ENCODE measurements around the gene KCNJ4.

KCNJ4 gene

GRCh38 chr22:38455076-38455529 lies at the start of gene KCNJ4:
Gene KCNJ4, minus strand, starts transcription at chr22:38455199. Its CDS starts 27,067 bp downstream, at chr22:38428132.
- no peak for DNase-seq

- no peak for DNase-seq
Measured at GRCh38 chr22:38503021-38503420, 48.0 kb upstream of the KCNJ4 start.

- DNase-seq: no peak
Measured at GRCh38 chr22:38501797-38502672, 47.0 kb upstream of the KCNJ4 start.

GRCh38 chr22:38497869-38498268 lies 42.9 kb upstream of the KCNJ4 start:
- no peak for DNase-seq

GRCh38 chr22:38494939-38495338 lies 39.9 kb upstream of the KCNJ4 start:
- DNase-seq: no peak

GRCh38 chr22:38494498-38494897 lies 39.5 kb upstream of the KCNJ4 start:
- DNase-seq: no peak

GRCh38 chr22:38491707-38492348 lies 36.8 kb upstream of the KCNJ4 start:
- DNase-seq: no peak

- DNase-seq: no peak
Measured at GRCh38 chr22:38490915-38491314, 35.9 kb upstream of the KCNJ4 start.

GRCh38 chr22:38490475-38490874 lies 35.5 kb upstream of the KCNJ4 start:
- no peak for DNase-seq

GRCh38 chr22:38489561-38490145 lies 34.7 kb upstream of the KCNJ4 start:
- no peak for DNase-seq

GRCh38 chr22:38489142-38489541 lies 34.1 kb upstream of the KCNJ4 start:
- DNase-seq: no peak

GRCh38 chr22:38487946-38488345 lies 32.9 kb upstream of the KCNJ4 start:
- DNase-seq: no peak

GRCh38 chr22:38485783-38486182 lies 30.8 kb upstream of the KCNJ4 start:
- DNase-seq: no peak

- no peak for DNase-seq
Measured at GRCh38 chr22:38484244-38484643, 29.2 kb upstream of the KCNJ4 start.

- DNase-seq: no peak
Measured at GRCh38 chr22:38482662-38483308, 27.8 kb upstream of the KCNJ4 start.

- DNase-seq: no peak
Measured at GRCh38 chr22:38481871-38482332, 26.9 kb upstream of the KCNJ4 start.

GRCh38 chr22:38481162-38481870 lies 26.3 kb upstream of the KCNJ4 start:
- DNase-seq: no peak

GRCh38 chr22:38479096-38479837 lies 24.3 kb upstream of the KCNJ4 start:
- no peak for DNase-seq

- no peak for DNase-seq
Measured at GRCh38 chr22:38477585-38477984, 22.6 kb upstream of the KCNJ4 start.

GRCh38 chr22:38474003-38474607 lies 19.1 kb upstream of the KCNJ4 start:
- no peak for DNase-seq

- DNase-seq: no peak
Measured at GRCh38 chr22:38471237-38471636, 16.2 kb upstream of the KCNJ4 start.
